PC-3 (cell line): ENCODE measurements around the gene SMARCD2. TPM values are rescaled to one million over a fixed set of nuclear protein-coding genes. Genes with fewer than 3 reads are reported as not detected.

Experiments used
- ATAC-seq: fragments of 200-7000 bp; cut with Tn5 transposase; 2 replicates; pipeline ENCODE4 v1.9.1; 2020; ENCODE audit warnings: mild to moderate bottlenecking, moderate library complexity
- BruUV-seq: library from RNA; stranded (reverse); fragments of 400-500 nt; replicated peaks from 2 replicates; lab custom pipeline; 2021; lab: Mats Ljungman, UMichigan
- CTCF ChIA-PET: fragments of 300-600 bp; sonication (Branson Sonifier 250); formaldehyde crosslinking; loops from one replicate; lab custom pipeline; 2022; ENCODE audit warnings: antibody characterized with exemption; lab: Charles Lee
- POLR2A ChIA-PET: fragments of 300-600 bp; sonication (Branson Sonifier 250); formaldehyde crosslinking; loops from one replicate; lab custom pipeline; 2022; ENCODE audit warnings: antibody characterized with exemption; ENCODE audit not compliant: unreplicated experiment; lab: Charles Lee
- DNase-seq: peaks from one replicate; pipeline ENCODE4 v3.0.0-alpha.2; 2015
- H2AFZ ChIP-seq: fragments of 300-600 bp; sonication (generic); 2 replicates; pipeline ENCODE4 v1.6.0; 2016; ENCODE audit warnings: antibody characterized with exemption, low read length
- H3F3A ChIP-seq: fragments of 300-600 bp; sonication (generic); one replicate; pipeline ENCODE4 v1.6.0; 2017; ENCODE audit warnings: antibody characterized with exemption, low read length, control low read depth, mild to moderate bottlenecking; ENCODE audit not compliant: unreplicated experiment
- H3K27ac ChIP-seq: fragments of 300-600 bp; sonication (generic); 2 replicates; pipeline ENCODE4 v1.5.1; 2016; ENCODE audit warnings: mild to moderate bottlenecking, low read length
- H3K27me3 ChIP-seq: fragments of 300-600 bp; sonication (generic); 2 replicates; pipeline ENCODE4 v1.6.1; 2016; ENCODE audit warnings: low read length, mixed read lengths
- H3K36me3 ChIP-seq: fragments of 300-600 bp; sonication (generic); 2 replicates; pipeline ENCODE4 v1.6.1; 2016; ENCODE audit warnings: low read depth, mixed run types, low read length, mixed read lengths
- H3K4me1 ChIP-seq: fragments of 300-600 bp; sonication (generic); 2 replicates; pipeline ENCODE4 v1.5.1; 2016; ENCODE audit warnings: low read length; ENCODE audit not compliant: insufficient read depth
- H3K4me2 ChIP-seq: fragments of 300-600 bp; sonication (generic); 2 replicates; pipeline ENCODE4 v1.6.0; 2016; ENCODE audit warnings: low read length
- H3K4me3 ChIP-seq: fragments of 300-600 bp; sonication (generic); 2 replicates; pipeline ENCODE4 v1.5.1; 2016; ENCODE audit warnings: mild to moderate bottlenecking, low read length, mixed read lengths
- H3K79me2 ChIP-seq: fragments of 300-600 bp; sonication (generic); 2 replicates; pipeline ENCODE4 v1.6.1; 2017; ENCODE audit warnings: low read length, mixed read lengths
- H3K9ac ChIP-seq: fragments of 300-600 bp; sonication (generic); 2 replicates; pipeline ENCODE4 v1.6.0; 2016; ENCODE audit warnings: mild to moderate bottlenecking, low read length
- H3K9me2 ChIP-seq: fragments of 300-600 bp; sonication (generic); replicated peaks from 2 replicates; pipeline ENCODE4 v1.6.1; 2016; ENCODE audit warnings: mixed run types, low read length, mixed read lengths
- H3K9me3 ChIP-seq: fragments of 300-600 bp; sonication (generic); 2 replicates; pipeline ENCODE4 v1.6.1; 2016; ENCODE audit warnings: low read length, mixed read lengths
- H4K20me1 ChIP-seq: fragments of 300-600 bp; sonication (generic); 2 replicates; pipeline ENCODE4 v1.6.1; 2016; ENCODE audit warnings: low read length, mixed read lengths
- EZH2 ChIP-seq: fragments of 300-600 bp; sonication (generic); IDR thresholded peaks from one replicate; pipeline ENCODE4 v1.6.1; 2017; ENCODE audit warnings: antibody characterized with exemption, mild to moderate bottlenecking, low read length; ENCODE audit not compliant: unreplicated experiment
- EZH2phosphoT487 ChIP-seq: fragments of 300-600 bp; sonication (generic); IDR thresholded peaks from 2 replicates; pipeline ENCODE4 v1.6.1; 2018; ENCODE audit warnings: mild to moderate bottlenecking, antibody characterized with exemption, low read length, borderline replicate concordance
- intact Hi-C: fragments of 100-400 bp; cut with micrococcal nuclease; formaldehyde crosslinking; loops from 2 replicates; pipeline ENCODE4 v1.9.0; 2023
- total RNA-seq: library from RNA; depleted of rRNA; stranded (reverse); fragments of >200 nt; gene quantifications from 2 replicates; pipeline ENCODE4 v1.2.3, GENCODE V29; 2014
- TF ChIP-seq, protein P1 (sequence below): fragments of 300-600 bp; sonication (generic); conservative IDR thresholded peaks from 2 replicates; pipeline ENCODE4 v1.5.1; 2017; ENCODE audit warnings: antibody characterized with exemption, low read depth, mild to moderate bottlenecking, low read length

SMARCD2 gene
- total RNA-seq, 1 experiment from 2014 or later = 152 TPM

- no peak overlapping the region for H3K4me3 ChIP-seq
- no peaks in the 10 kb centered on the region for H3K79me2 ChIP-seq
- intact Hi-C loops = no loop called here
- H3K9me2 ChIP-seq = no peaks in the 10 kb centered on the region
- DNase-seq = no peak
- POLR2A ChIA-PET = no interaction called here
- no peaks in the 10 kb centered on the region for H4K20me1 ChIP-seq
- H3K36me3 ChIP-seq = no peaks in the 10 kb centered on the region
- H3K27me3 ChIP-seq = peaks cover 1% of the 10 kb centered on the region; the same call in 1 of the 2 replicates
- CTCF ChIA-PET = no interaction called here
- no peak overlapping the region for H3K9ac ChIP-seq
- H3K9me3 ChIP-seq = no peaks in the 10 kb centered on the region
- H3F3A ChIP-seq = no peaks in the 10 kb centered on the region
- no peaks in the 10 kb centered on the region for H3K4me1 ChIP-seq
- H3K27ac ChIP-seq = no peak overlapping the region
- no peak for ATAC-seq
- no peak for TF ChIP-seq EZH2
- TF ChIP-seq, protein P1, sequence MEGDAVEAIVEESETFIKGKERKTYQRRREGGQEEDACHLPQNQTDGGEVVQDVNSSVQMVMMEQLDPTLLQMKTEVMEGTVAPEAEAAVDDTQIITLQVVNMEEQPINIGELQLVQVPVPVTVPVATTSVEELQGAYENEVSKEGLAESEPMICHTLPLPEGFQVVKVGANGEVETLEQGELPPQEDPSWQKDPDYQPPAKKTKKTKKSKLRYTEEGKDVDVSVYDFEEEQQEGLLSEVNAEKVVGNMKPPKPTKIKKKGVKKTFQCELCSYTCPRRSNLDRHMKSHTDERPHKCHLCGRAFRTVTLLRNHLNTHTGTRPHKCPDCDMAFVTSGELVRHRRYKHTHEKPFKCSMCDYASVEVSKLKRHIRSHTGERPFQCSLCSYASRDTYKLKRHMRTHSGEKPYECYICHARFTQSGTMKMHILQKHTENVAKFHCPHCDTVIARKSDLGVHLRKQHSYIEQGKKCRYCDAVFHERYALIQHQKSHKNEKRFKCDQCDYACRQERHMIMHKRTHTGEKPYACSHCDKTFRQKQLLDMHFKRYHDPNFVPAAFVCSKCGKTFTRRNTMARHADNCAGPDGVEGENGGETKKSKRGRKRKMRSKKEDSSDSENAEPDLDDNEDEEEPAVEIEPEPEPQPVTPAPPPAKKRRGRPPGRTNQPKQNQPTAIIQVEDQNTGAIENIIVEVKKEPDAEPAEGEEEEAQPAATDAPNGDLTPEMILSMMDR = no peak
- TF ChIP-seq EZH2phosphoT487 = no peak
- no peak overlapping the region for H2AFZ ChIP-seq
- BruUV-seq = no TSS peak
- no peak overlapping the region for H3K4me2 ChIP-seq
Measured at GRCh38 chr17:63854709-63855108, 12.2 kb upstream of the SMARCD2 start.

DNA sequence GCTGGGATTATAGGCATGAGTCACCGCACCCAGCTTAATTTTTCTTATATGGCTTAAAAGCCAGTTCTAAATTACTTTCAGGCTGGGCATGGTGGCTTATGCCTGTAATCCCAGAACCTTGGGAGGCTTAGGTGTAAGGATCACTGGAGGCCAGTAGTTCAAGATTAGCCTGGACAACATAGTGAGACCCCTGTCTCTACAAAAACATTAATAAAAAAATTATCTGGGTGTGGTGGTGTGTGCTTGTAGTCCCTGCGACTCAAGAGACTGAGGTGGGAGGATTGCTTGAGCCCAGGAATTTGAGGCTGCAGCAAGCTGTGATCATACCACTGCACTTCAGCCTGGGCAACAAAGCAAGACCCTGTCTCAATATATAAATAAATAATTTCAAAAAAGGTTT is 10.8 kb upstream of the SMARCD2 start:
- TF ChIP-seq, protein P1 = no peak
- TF ChIP-seq EZH2 (no peak), EZH2phosphoT487 (no peak)
- Histone ChIP-seq H3F3A (no peaks in the 10 kb centered on the region), H3K27me3 (no peaks in the 10 kb centered on the region), H3K79me2 (no peaks in the 10 kb centered on the region), H3K9ac (no peak overlapping the region), H3K4me1 (no peaks in the 10 kb centered on the region), H3K27ac (no peak overlapping the region), H3K9me2 (no peaks in the 10 kb centered on the region), H3K36me3 (no peaks in the 10 kb centered on the region), H3K9me3 (peaks cover under 1% of the 10 kb centered on the region; the same call in 1 of the 2 replicates), H3K4me2 (no peak overlapping the region), H3K4me3 (no peak overlapping the region), H2AFZ (no peak overlapping the region), H4K20me1 (no peaks in the 10 kb centered on the region)
- POLR2A ChIA-PET = no interaction called here
- DNase-seq = no peak
- no TSS peak for BruUV-seq
- ATAC-seq = no peak
- CTCF ChIA-PET = interaction anchor here (1.0 kb wide), 1 partner anchor 13 kb away, joined by 6 read pairs; no protein-coding TSS in a partner anchor
- intact Hi-C loops = no loop called here

GRCh38 chr17:63850401-63850800 is 7.9 kb upstream of the SMARCD2 start:
- H3K9me2 ChIP-seq = no peaks in the 10 kb centered on the region
- H3K9ac ChIP-seq = no peak overlapping the region
- H4K20me1 ChIP-seq = no peaks in the 10 kb centered on the region
- H3K27me3 ChIP-seq = no peaks in the 10 kb centered on the region
- BruUV-seq = no TSS peak
- no peaks in the 10 kb centered on the region for H3K36me3 ChIP-seq
- intact Hi-C loops = no loop called here
- no peak overlapping the region for H3K27ac ChIP-seq
- no peak for DNase-seq
- no peaks in the 10 kb centered on the region for H3F3A ChIP-seq
- H3K4me2 ChIP-seq = no peak overlapping the region
- no peak overlapping the region for H3K4me3 ChIP-seq
- ATAC-seq = no peak
- ChIA-PET POLR2A (no interaction called here), CTCF (no interaction called here)
- no peak overlapping the region for H2AFZ ChIP-seq
- H3K4me1 ChIP-seq = no peaks in the 10 kb centered on the region
- no peaks in the 10 kb centered on the region for H3K79me2 ChIP-seq
- peaks cover 3% of the 10 kb centered on the region; the same call in 1 of the 2 replicates for H3K9me3 ChIP-seq
- no peak for TF ChIP-seq EZH2
